IMR-90 (cell line): ENCODE measurements around the gene SLC26A4. TPM values are rescaled to one million over a fixed set of nuclear protein-coding genes. Genes with fewer than 3 reads are reported as not detected.

Experiments
- ATAC-seq: fragments of 200-7000 bp; cut with Tn5 transposase; 2 replicates; pipeline ENCODE4 v1.9.1; 2020; ENCODE audit warnings: low read depth, mild to moderate bottlenecking, moderate library complexity
- Bru-seq: library from RNA; stranded (reverse); fragments of 400-500 nt; gene quantifications from one replicate; lab custom pipeline; 2021; lab: Mats Ljungman, UMichigan
- BruChase-seq, 2 experiments: library from RNA; stranded (reverse); fragments of 400-500 nt; gene quantifications; one replicate each; lab custom pipeline; 2021; lab: Mats Ljungman, UMichigan
- BruUV-seq: library from RNA; stranded (reverse); fragments of 400-500 nt; replicated peaks from 2 replicates; lab custom pipeline; 2021; lab: Mats Ljungman, UMichigan
- CTCF ChIA-PET: fragments of 300-600 bp; formaldehyde crosslinking; extraction: SDS; loops from one replicate; lab custom pipeline; 2021; ENCODE audit warnings: antibody characterized with exemption; lab: Yijun Ruan, JAX
- POLR2A ChIA-PET: fragments of 300-600 bp; sonication (Branson Sonifier 250); formaldehyde crosslinking; loops from one replicate; lab custom pipeline; 2022; ENCODE audit warnings: antibody characterized with exemption; ENCODE audit not compliant: unreplicated experiment; lab: Charles Lee
- DNase-seq: peaks from one replicate; pipeline ENCODE4 v3.0.0; 2013
- H2AFZ ChIP-seq: replicated peaks from 2 replicates; pipeline ENCODE3; 2013; ENCODE audit warnings: low read length, mild to moderate bottlenecking; ENCODE audit not compliant: poor library complexity
- H2AK5ac ChIP-seq: 2 replicates; pipeline ENCODE4 v1.6.1; 2013; ENCODE audit warnings: low read depth, low read length, inconsistent platforms
- H2AK9ac ChIP-seq: replicated peaks from 2 replicates; pipeline ENCODE3; 2013; ENCODE audit warnings: mild to moderate bottlenecking, low read depth, low read length, moderate library complexity; ENCODE audit not compliant: poor library complexity
- H2BK120ac ChIP-seq: 2 replicates; pipeline ENCODE4 v1.6.1; 2013; ENCODE audit warnings: low read depth, low read length, inconsistent platforms
- H2BK15ac ChIP-seq: 3 replicates; pipeline ENCODE4 v1.6.1; 2013; ENCODE audit warnings: low read depth, low read length, inconsistent platforms
- H2BK20ac ChIP-seq: 2 replicates; pipeline ENCODE4 v1.6.1; 2013; ENCODE audit warnings: low read depth, mild to moderate bottlenecking, inconsistent platforms, low read length, moderate library complexity
- H2BK5ac ChIP-seq: 2 replicates; pipeline ENCODE4 v1.6.1; 2013; ENCODE audit warnings: mild to moderate bottlenecking, low read depth, low read length, inconsistent platforms; ENCODE audit not compliant: poor library complexity, severe bottlenecking
- H3K14ac ChIP-seq: replicated peaks from 2 replicates; pipeline ENCODE4 v1.6.1; 2013; ENCODE audit warnings: low read depth, low read length, inconsistent platforms
- H3K18ac ChIP-seq: 2 replicates; pipeline ENCODE4 v1.6.1; 2013; ENCODE audit warnings: low read depth, low read length, control low read depth
- H3K23ac ChIP-seq: 2 replicates; pipeline ENCODE4 v1.6.1; 2013; ENCODE audit warnings: low read depth, low read length, inconsistent platforms
- H3K27ac ChIP-seq: 2 replicates; pipeline ENCODE4 v1.5.1; 2013; ENCODE audit warnings: mild to moderate bottlenecking, control low read depth, low read length; ENCODE audit not compliant: insufficient read depth
- H3K27me3 ChIP-seq: 2 replicates; pipeline ENCODE4 v1.6.1; 2013; ENCODE audit warnings: low read length; ENCODE audit not compliant: control insufficient read depth, insufficient read depth
- H3K36me3 ChIP-seq: 2 replicates; pipeline ENCODE4 v1.6.1; 2013; ENCODE audit warnings: low read length, mixed read lengths; ENCODE audit not compliant: control insufficient read depth, insufficient read depth
- H3K4ac ChIP-seq: 2 replicates; pipeline ENCODE4 v1.6.1; 2013; ENCODE audit warnings: low read depth, low read length, inconsistent platforms
- H3K4me1 ChIP-seq: 2 replicates; pipeline ENCODE4 v1.6.1; 2013; ENCODE audit warnings: low read length, mixed read lengths; ENCODE audit not compliant: control insufficient read depth, insufficient read depth
- H3K4me2 ChIP-seq: 2 replicates; pipeline ENCODE4 v1.6.1; 2013; ENCODE audit warnings: low read depth, mild to moderate bottlenecking, control low read depth, low read length, moderate library complexity
- H3K4me3 ChIP-seq: 2 replicates; pipeline ENCODE4 v1.5.1; 2013; ENCODE audit warnings: low read depth, mild to moderate bottlenecking, control low read depth, low read length, moderate library complexity; ENCODE audit not compliant: insufficient read depth
- H3K56ac ChIP-seq: 2 replicates; pipeline ENCODE4 v1.6.1; 2013; ENCODE audit warnings: low read length, inconsistent platforms; ENCODE audit not compliant: insufficient read depth; ENCODE audit errors: extremely low read depth
- H3K79me1 ChIP-seq, 2 experiments: 2 replicates each; pipeline ENCODE4 v1.6.1; 2013; ENCODE audit warnings: low read length in 2 of 2, inconsistent platforms in 1 of 2, low read depth in 1 of 2
- H3K9ac ChIP-seq: 2 replicates; pipeline ENCODE4 v1.6.1; 2013; ENCODE audit warnings: low read depth, low read length, control low read depth
- H3K9me1 ChIP-seq: 2 replicates; pipeline ENCODE4 v1.6.1; 2013; ENCODE audit warnings: low read length, inconsistent platforms; ENCODE audit not compliant: insufficient read depth
- H3K9me3 ChIP-seq: 2 replicates; pipeline ENCODE4 v1.6.1; 2013; ENCODE audit warnings: low read length; ENCODE audit not compliant: control insufficient read depth, insufficient read depth
- H4K20me1 ChIP-seq: 2 replicates; pipeline ENCODE4 v1.6.1; 2013; ENCODE audit warnings: low read length, inconsistent platforms; ENCODE audit not compliant: insufficient read depth
- H4K5ac ChIP-seq: 2 replicates; pipeline ENCODE4 v1.6.1; 2013; ENCODE audit warnings: mild to moderate bottlenecking, low read depth, low read length, control low read depth
- H4K8ac ChIP-seq, 2 experiments: 2 replicates each; pipeline ENCODE4 v1.6.1; 2013; ENCODE audit warnings: low read depth in 2 of 2, low read length in 2 of 2, control low read depth in 1 of 2, inconsistent platforms in 1 of 2
- H4K91ac ChIP-seq: 2 replicates; pipeline ENCODE4 v1.6.1; 2013; ENCODE audit warnings: low read depth, low read length, inconsistent platforms; ENCODE audit not compliant: insufficient read depth
- BHLHE40 ChIP-seq: fragments of 150-350 bp; IDR thresholded peaks from 2 replicates; pipeline ENCODE4 v1.6.1; 2016; ENCODE audit warnings: mild to moderate bottlenecking, low read depth, low read length
- CEBPB ChIP-seq: IDR thresholded peaks from 2 replicates; pipeline ENCODE4 v1.6.1; 2012; ENCODE audit warnings: low read depth, low read length, improper control_type of control experiment
- CTCF ChIP-seq: conservative IDR thresholded peaks from 2 replicates; pipeline ENCODE4 v1.5.1; 2012; ENCODE audit warnings: mild to moderate bottlenecking, low read depth, low read length, improper control_type of control experiment
- ELK1 ChIP-seq: fragments of 150-350 bp; IDR thresholded peaks from 2 replicates; pipeline ENCODE4 v1.6.1; 2016; ENCODE audit warnings: low read depth, mild to moderate bottlenecking, low read length, moderate library complexity, borderline replicate concordance
- FOS ChIP-seq: fragments of 150-350 bp; IDR thresholded peaks from 2 replicates; pipeline ENCODE4 v1.6.1; 2016; ENCODE audit warnings: low read depth, low read length
- MAFK ChIP-seq: IDR thresholded peaks from 2 replicates; pipeline ENCODE4 v1.6.1; 2012; ENCODE audit warnings: low read depth, low read length, improper control_type of control experiment
- MXI1 ChIP-seq: IDR thresholded peaks from 2 replicates; pipeline ENCODE4 v1.6.1; 2012; ENCODE audit warnings: low read depth, mild to moderate bottlenecking, low read length, moderate library complexity, borderline replicate concordance
- NFE2L2 ChIP-seq: fragments of 150-350 bp; IDR thresholded peaks from 2 replicates; pipeline ENCODE4 v1.6.1; 2016; ENCODE audit warnings: low read depth, mild to moderate bottlenecking, low read length
- RCOR1 ChIP-seq: IDR thresholded peaks from 2 replicates; pipeline ENCODE4 v1.6.1; 2012; ENCODE audit warnings: mild to moderate bottlenecking, low read length, improper control_type of control experiment; ENCODE audit not compliant: insufficient replicate concordance
- RFX5 ChIP-seq: IDR thresholded peaks from 2 replicates; pipeline ENCODE4 v1.8.0; 2012; ENCODE audit warnings: low read depth, mild to moderate bottlenecking, low read length, moderate library complexity
- SMC3 ChIP-seq: fragments of 150-350 bp; IDR thresholded peaks from 2 replicates; pipeline ENCODE4 v1.6.1; 2016; ENCODE audit warnings: low read depth, mild to moderate bottlenecking, antibody characterized with exemption, low read length, moderate library complexity
- USF2 ChIP-seq: fragments of 150-350 bp; IDR thresholded peaks from 2 replicates; pipeline ENCODE4 v1.6.1; 2017; ENCODE audit warnings: mild to moderate bottlenecking, antibody characterized with exemption, low read length, low read depth
- WGBS, 2 experiments: methylation state at CpG; one replicate each; pipeline versions ENCODE4 v1.1.5 to v1.1.7; 2013; ENCODE audit warnings: missing lambda C conversion rate in 2 of 2; ENCODE audit not compliant: insufficient read length in 1 of 2; ENCODE audit errors: extremely low coverage in 2 of 2; 5-methylcytosine and 5-hydroxymethylcytosine counted together
- dilution Hi-C: fragments of 300-500 bp; cut with HindIII; formaldehyde crosslinking; loops from one replicate; pipeline ENCODE4 v1.14.3; 2018; ENCODE audit warnings: low sequenced_read_pairs; ENCODE audit not compliant: unreplicated experiment
- in situ Hi-C: fragments of 300-500 bp; cut with MboI; formaldehyde crosslinking; loops from 3 replicates; pipeline ENCODE4 v1.14.3; 2019; ENCODE audit warnings: low sequenced_read_pairs, inconsistent platforms, mixed read lengths
- intact Hi-C: fragments of 100-400 bp; cut with micrococcal nuclease; formaldehyde crosslinking; loops from 2 replicates; pipeline ENCODE4 v1.10.0; 2022
- long read RNA-seq: library from polyadenylated mRNA; unstranded; transcript quantifications from one replicate; pipeline ENCODE4 v2.0.0, GENCODE V29; 2021; ENCODE audit not compliant: unreplicated experiment
- polyA plus RNA-seq, 3 experiments: library from polyadenylated mRNA; depleted of rRNA; stranded (reverse); fragments of >200 nt; gene quantifications; 2 replicates each; pipeline ENCODE4 v1.2.3, GENCODE V29; 2012; ENCODE audit warnings: low replicate concordance in 1 of 3
- total RNA-seq: library from RNA; depleted of rRNA; stranded (reverse); fragments of >200 nt; gene quantifications from 2 replicates; pipeline ENCODE4 v1.2.3, GENCODE V29; 2012; rRNA removed

SLC26A4 gene
- total RNA-seq (0.56 and 1.1 TPM in 2 replicates), polyA plus RNA-seq (2012; rRNA removed) (0.09 and 0.20 TPM in 2 replicates), Bru-seq, nascent RNA (percentile 13 among the genes with signal in this experiment), BruChase-seq, experiment 1, labeled RNA remaining after a 6-hour chase (percentile 15 among the genes with signal in this experiment), BruChase-seq, experiment 2, labeled RNA remaining after a 2-hour chase (percentile 18 among the genes with signal in this experiment)
- 0.07 TPM in 1 of 2 replicates, not detected in the other for polyA plus RNA-seq (2012; cell fraction: cytosol; rRNA removed)
- 0.05 and 0.19 TPM in 2 replicates for polyA plus RNA-seq (2012; cell fraction: nucleus; rRNA removed; ENCODE audit: low replicate concordance)
- long read RNA-seq, partial matches to known transcripts, result 0 of 2 reads
- long read RNA-seq, other reads (novel, unspliced or antisense), result 2 of 2 reads

- Histone ChIP-seq H2AK9ac (peak within 1 kb of the TSS; percentile 5), H3K18ac (no peak within 1 kb of the TSS), H3K79me1 (no peaks in the 10 kb centered on the region), H3K27ac (no peak within 1 kb of the TSS), H3K4me3 (peak within 1 kb of the TSS; percentile 79), H3K9me1 (no peaks in the 10 kb centered on the region), H2BK15ac (no peak within 1 kb of the TSS), H3K9me3 (no peaks in the 10 kb centered on the region), H4K8ac (no peak within 1 kb of the TSS), H3K4me2 (peak within 1 kb of the TSS; percentile 99), H3K4me1 (peaks cover 5% of the 10 kb centered on the region), H2BK5ac (no peak within 1 kb of the TSS), H2AFZ (peak within 1 kb of the TSS; percentile 89), H3K27me3 (peaks cover 25% of the 10 kb centered on the region), H3K23ac (no peak within 1 kb of the TSS; the same call in 1 of the 2 replicates), H4K91ac (no peak within 1 kb of the TSS), H3K14ac (no peak within 1 kb of the TSS), H3K56ac (no peak within 1 kb of the TSS), H4K20me1 (no peaks in the 10 kb centered on the region), H4K5ac (no peak within 1 kb of the TSS), H2BK20ac (no peak within 1 kb of the TSS), H3K4ac (no peak within 1 kb of the TSS), H2BK120ac (no peak within 1 kb of the TSS), H2AK5ac (0 out of 2 replicates have a peak within 1 kb of the TSS, but pooled peaks have one; percentile 8), H3K9ac (no peak within 1 kb of the TSS), H3K36me3 (no peaks in the 10 kb centered on the region)
- in situ Hi-C loops, result no loop called here
- CTCF ChIA-PET, result interaction anchor here (1.2 kb wide), 1 partner anchor 18 kb away, joined by 4 read pairs; no protein-coding TSS in a partner anchor
- BruUV-seq, result no TSS peak
- no peak for ATAC-seq
- intact Hi-C loops, result no loop called here
- POLR2A ChIA-PET, result interaction anchor here (0.5 kb wide), 1 partner anchor 146 kb away, joined by 5 read pairs; no protein-coding TSS in a partner anchor
- dilution Hi-C loops, result no loop called here
- 2% methylated on average over 18 of the region's 37 CpGs; no CpG with 5 or more reads in 1 of the 2 experiments for WGBS, 2 experiments
- no peak for DNase-seq
- TF ChIP-seq MAFK (no peak), NFE2L2 (no peak), BHLHE40 (no peak), CEBPB (no peak), USF2 (no peak), RFX5 (no peak), ELK1 (no peak), CTCF (no peak), MXI1 (no peak), RCOR1 (no peak), FOS (no peak), SMC3 (no peak)
These were observed at the start of gene SLC26A4 for GRCh38 chr7:107660381-107661080. Gene SLC26A4, plus strand, starts transcription at chr7:107660828. Its CDS starts 814 bp downstream, at chr7:107661642.
